ENCODE measurements around the gene FCAMR. TPM values are rescaled to one million over a fixed set of nuclear protein-coding genes. Genes with fewer than 3 reads are reported as not detected.

The FCAMR gene
- total and polyA plus RNA-seq, 2 experiments from 2014 or later = not detected

DNA sequence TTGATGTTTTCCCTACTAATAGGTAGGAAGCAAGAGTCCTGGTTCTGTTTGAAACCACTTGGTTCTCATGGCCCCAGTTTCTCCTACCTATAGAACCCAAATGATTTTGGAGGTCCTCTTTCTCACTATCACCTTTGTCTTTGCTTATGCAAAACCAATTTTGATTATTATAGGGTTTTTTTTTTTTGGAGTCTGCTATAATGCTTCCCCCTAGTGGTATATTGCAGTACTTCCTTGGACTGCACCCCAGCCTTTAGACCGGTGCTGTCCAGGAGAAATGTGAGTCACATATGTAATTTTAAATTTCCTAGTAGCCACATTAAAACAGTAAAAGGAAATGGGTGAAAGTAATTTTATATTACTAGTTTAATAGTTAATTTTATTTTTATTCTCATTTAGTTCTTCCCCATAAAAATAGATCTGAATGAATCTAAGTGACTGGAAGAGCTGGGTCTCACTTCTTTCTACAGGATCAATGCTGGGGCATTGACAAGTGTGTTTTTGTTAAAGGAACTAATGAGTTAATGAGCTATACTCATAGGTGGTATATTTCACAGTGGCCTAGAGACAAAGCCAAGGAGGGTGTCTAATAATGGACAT lies 59.1 kb downstream of the FCAMR start:
- no peak for TF ChIP-seq EZH2 (IDR thresholded peaks at IDR 0.05; ENCODE audit: insufficient read depth, poor library complexity, severe bottlenecking)
- TF ChIP-seq EZH2phosphoT487 (IDR thresholded peaks at IDR 0.05; ENCODE audit: insufficient read depth, low read depth) = no peak
- no peak overlapping the region for H3K4me3 ChIP-seq
- 0 to 3% methylated on average over 1 of the region's 1 CpG for WGBS, 2 experiments (ENCODE audit: low coverage in 1 of 2, low lambda C conversion rate in 2 of 2, missing lambda C conversion rate in 2 of 2)
- H3K27ac ChIP-seq = no peak overlapping the region
- in situ Hi-C loops (cut with MboI) = loop anchor here (5.0 kb wide), 1 partner anchor 174 kb away; no protein-coding TSS in a partner anchor
- no peaks in the 10 kb centered on the region; the same call in 1 of the 2 replicates for H3K4me1 ChIP-seq (ENCODE audit: insufficient read depth)
- H2AFZ ChIP-seq = no peak overlapping the region
- H3K9me2 ChIP-seq (ENCODE audit: insufficient read depth) = no peaks in the 10 kb centered on the region
- peak; percentile 81 for DNase-seq
- H3K4me2 ChIP-seq (ENCODE audit: unreplicated experiment) = no peak overlapping the region
- H3F3A ChIP-seq (ENCODE audit: insufficient read depth) = peaks cover 12% of the 10 kb centered on the region; the same call in 1 of the 2 replicates
- no peaks in the 10 kb centered on the region for H4K20me1 ChIP-seq (ENCODE audit: insufficient read depth)
- no peaks in the 10 kb centered on the region for H3K36me3 ChIP-seq (ENCODE audit: low read depth)
- H3K9me3 ChIP-seq (ENCODE audit: low read depth) = no peaks in the 10 kb centered on the region
- H3K9ac ChIP-seq = no peak overlapping the region
- H3K79me2 ChIP-seq (ENCODE audit: insufficient read depth) = no peaks in the 10 kb centered on the region
- peaks cover 7% of the 10 kb centered on the region; the same call in 1 of the 2 replicates for H3K27me3 ChIP-seq (replicated peaks; ENCODE audit: insufficient read depth)

- no peaks in the 10 kb centered on the region for H3K9me2 ChIP-seq (ENCODE audit: insufficient read depth)
- H3K4me1 ChIP-seq (ENCODE audit: insufficient read depth) = peaks cover 8% of the 10 kb centered on the region
- H3K79me2 ChIP-seq (ENCODE audit: insufficient read depth) = no peaks in the 10 kb centered on the region
- 23 to 30% methylated on average over 13 to 14 of the region's 14 CpGs for WGBS, 2 experiments (ENCODE audit: low coverage in 1 of 2, low lambda C conversion rate in 2 of 2, missing lambda C conversion rate in 2 of 2)
- 0 out of 2 replicates have a peak, but pooled peaks cover 7% of the 10 kb centered on the region for H3K27me3 ChIP-seq (replicated peaks; ENCODE audit: insufficient read depth)
- DNase-seq = no peak
- peaks cover 22% of the 10 kb centered on the region for H3F3A ChIP-seq (ENCODE audit: insufficient read depth)
- H3K9ac ChIP-seq = peak overlapping the region; percentile 55
- H3K27ac ChIP-seq = no peak overlapping the region
- H3K4me2 ChIP-seq (ENCODE audit: unreplicated experiment) = peak overlapping the region; percentile 73
- in situ Hi-C loops (cut with MboI) = loop anchor here (5.0 kb wide), 1 partner anchor 173 kb away; no protein-coding TSS in a partner anchor
- peak overlapping the region; percentile 76 for H2AFZ ChIP-seq
- no peaks in the 10 kb centered on the region for H3K9me3 ChIP-seq (ENCODE audit: low read depth)
- no peaks in the 10 kb centered on the region for H4K20me1 ChIP-seq (ENCODE audit: insufficient read depth)
- peak overlapping the region; percentile 69 for H3K4me3 ChIP-seq
- TF ChIP-seq EZH2 (IDR thresholded peaks at IDR 0.05; ENCODE audit: insufficient read depth, poor library complexity, severe bottlenecking) = no peak
- no peak for TF ChIP-seq EZH2phosphoT487 (IDR thresholded peaks at IDR 0.05; ENCODE audit: insufficient read depth, low read depth)
- no peaks in the 10 kb centered on the region for H3K36me3 ChIP-seq (ENCODE audit: low read depth)
Observed at GRCh38 chr1:206909883-206910318, 60.4 kb downstream of the FCAMR start.

GRCh38 chr1:206909161-206909882 lies 60.9 kb downstream of the FCAMR start:
- peak overlapping the region; percentile 55 for H3K9ac ChIP-seq
- WGBS, 2 experiments (ENCODE audit: low coverage in 1 of 2, low lambda C conversion rate in 2 of 2, missing lambda C conversion rate in 2 of 2) = 4 to 5% methylated on average over 22 to 55 of the region's 69 CpGs
- H3K9me3 ChIP-seq (ENCODE audit: low read depth) = no peaks in the 10 kb centered on the region
- no peaks in the 10 kb centered on the region for H3K79me2 ChIP-seq (ENCODE audit: insufficient read depth)
- peak overlapping the region; percentile 73 for H3K4me2 ChIP-seq (ENCODE audit: unreplicated experiment)
- peak overlapping the region; percentile 76 for H2AFZ ChIP-seq
- H3K9me2 ChIP-seq (ENCODE audit: insufficient read depth) = no peaks in the 10 kb centered on the region
- no peak for TF ChIP-seq EZH2 (IDR thresholded peaks at IDR 0.05; ENCODE audit: insufficient read depth, poor library complexity, severe bottlenecking)
- TF ChIP-seq EZH2phosphoT487 (IDR thresholded peaks at IDR 0.05; ENCODE audit: insufficient read depth, low read depth) = no peak
- H3K27ac ChIP-seq = no peak overlapping the region
- no peaks in the 10 kb centered on the region for H4K20me1 ChIP-seq (ENCODE audit: insufficient read depth)
- H3K27me3 ChIP-seq (replicated peaks; ENCODE audit: insufficient read depth) = 0 out of 2 replicates have a peak, but pooled peaks cover 7% of the 10 kb centered on the region
- H3K4me3 ChIP-seq = peak overlapping the region; percentile 69
- in situ Hi-C loops (cut with MboI) = no loop called here
- DNase-seq = peak; percentile 53
- peaks cover 28% of the 10 kb centered on the region for H3F3A ChIP-seq (ENCODE audit: insufficient read depth)
- no peaks in the 10 kb centered on the region for H3K36me3 ChIP-seq (ENCODE audit: low read depth)
- H3K4me1 ChIP-seq (ENCODE audit: insufficient read depth) = peaks cover 12% of the 10 kb centered on the region

- 92 to 96% methylated on average over 10 of the region's 10 CpGs for WGBS, 2 experiments (ENCODE audit: low coverage in 1 of 2, low lambda C conversion rate in 2 of 2, missing lambda C conversion rate in 2 of 2)
- H3K27ac ChIP-seq = no peak overlapping the region
- TF ChIP-seq EZH2 (IDR thresholded peaks at IDR 0.05; ENCODE audit: insufficient read depth, poor library complexity, severe bottlenecking) (no peak), EZH2phosphoT487 (IDR thresholded peaks at IDR 0.05; ENCODE audit: insufficient read depth, low read depth) (no peak)
- peaks cover 23% of the 10 kb centered on the region for H3K4me1 ChIP-seq (ENCODE audit: insufficient read depth)
- H3K9ac ChIP-seq = no peak overlapping the region
- H3K79me2 ChIP-seq (ENCODE audit: insufficient read depth) = no peaks in the 10 kb centered on the region
- H3K9me3 ChIP-seq (ENCODE audit: low read depth) = no peaks in the 10 kb centered on the region
- H3K4me3 ChIP-seq = no peak overlapping the region
- no peaks in the 10 kb centered on the region for H3K36me3 ChIP-seq (ENCODE audit: low read depth)
- H2AFZ ChIP-seq = no peak overlapping the region
- H3K4me2 ChIP-seq (ENCODE audit: unreplicated experiment) = no peak overlapping the region
- no peak for DNase-seq
- in situ Hi-C loops (cut with MboI) = no loop called here
- H3K27me3 ChIP-seq (replicated peaks; ENCODE audit: insufficient read depth) = no peaks in the 10 kb centered on the region
- H3K9me2 ChIP-seq (ENCODE audit: insufficient read depth) = no peaks in the 10 kb centered on the region
- H4K20me1 ChIP-seq (ENCODE audit: insufficient read depth) = no peaks in the 10 kb centered on the region
- H3F3A ChIP-seq (ENCODE audit: insufficient read depth) = peaks cover 30% of the 10 kb centered on the region
Observed at GRCh38 chr1:206908038-206908437, 62.2 kb downstream of the FCAMR start.

Other genes with a start within 250 kb of the FCAMR start
- not detected in 2 replicates for gene IL19, start 199.7 kb downstream of the FCAMR start, total RNA-seq (2014; rRNA removed; shearing (Covaris generic))
- gene IL19, start 199.7 kb downstream of the FCAMR start, polyA plus RNA-seq (2016; fragmentation: Nextera tagmentation; extraction: Ambion mirVana) = not detected in 2 replicates
- not detected in 2 replicates for gene IL10, start 198.0 kb downstream of the FCAMR start, total RNA-seq (2014; rRNA removed; shearing (Covaris generic))
- not detected in 2 replicates for gene IL10, start 198.0 kb downstream of the FCAMR start, polyA plus RNA-seq (2016; fragmentation: Nextera tagmentation; extraction: Ambion mirVana)
- 0.25 TPM in 1 of 2 replicates, not detected in the other for gene IL20, start 104.8 kb downstream of the FCAMR start, total RNA-seq (2014; rRNA removed; shearing (Covaris generic))
- not detected in 2 replicates for gene IL20, start 104.8 kb downstream of the FCAMR start, polyA plus RNA-seq (2016; fragmentation: Nextera tagmentation; extraction: Ambion mirVana)
- 2.4 TPM in 1 of 2 replicates, not detected in the other for gene IL24, start 73.0 kb downstream of the FCAMR start, total RNA-seq (2014; rRNA removed; shearing (Covaris generic))
- 0.49 and 0.52 TPM in 2 replicates for gene IL24, start 73.0 kb downstream of the FCAMR start, polyA plus RNA-seq (2016; fragmentation: Nextera tagmentation; extraction: Ambion mirVana)
- 1.2 TPM in 1 of 2 replicates, not detected in the other for gene FCMR, start 48.5 kb downstream of the FCAMR start, total RNA-seq (2014; rRNA removed; shearing (Covaris generic))
- gene FCMR, start 48.5 kb downstream of the FCAMR start, polyA plus RNA-seq (2016; fragmentation: Nextera tagmentation; extraction: Ambion mirVana) = 0.94 and 2.3 TPM in 2 replicates
- not detected in 2 replicates for gene PIGR, start 24.0 kb downstream of the FCAMR start, total RNA-seq (2014; rRNA removed; shearing (Covaris generic))
- gene PIGR, start 24.0 kb downstream of the FCAMR start, polyA plus RNA-seq (2016; fragmentation: Nextera tagmentation; extraction: Ambion mirVana) = not detected in 2 replicates
- not detected in 2 replicates for gene C1orf116, start 62.3 kb upstream of the FCAMR start, total RNA-seq (2014; rRNA removed; shearing (Covaris generic))
- not detected in 2 replicates for gene C1orf116, start 62.3 kb upstream of the FCAMR start, polyA plus RNA-seq (2016; fragmentation: Nextera tagmentation; extraction: Ambion mirVana)
- gene YOD1, start 80.7 kb upstream of the FCAMR start, total RNA-seq (2014; rRNA removed; shearing (Covaris generic)) = 6.7 and 7.8 TPM in 2 replicates
- 2.4 TPM in 2 replicates for gene YOD1, start 80.7 kb upstream of the FCAMR start, polyA plus RNA-seq (2016; fragmentation: Nextera tagmentation; extraction: Ambion mirVana)
- 3.7 and 4.2 TPM in 2 replicates for gene PFKFB2, start 82.8 kb upstream of the FCAMR start, total RNA-seq (2014; rRNA removed; shearing (Covaris generic))
- gene PFKFB2, start 82.8 kb upstream of the FCAMR start, polyA plus RNA-seq (2016; fragmentation: Nextera tagmentation; extraction: Ambion mirVana) = 1.2 and 1.6 TPM in 2 replicates
- not detected in 2 replicates for gene C4BPB, start 118.4 kb upstream of the FCAMR start, total RNA-seq (2014; rRNA removed; shearing (Covaris generic))
- not detected in 2 replicates for gene C4BPB, start 118.4 kb upstream of the FCAMR start, polyA plus RNA-seq (2016; fragmentation: Nextera tagmentation; extraction: Ambion mirVana)
- not detected in 2 replicates for gene C4BPA, start 133.8 kb upstream of the FCAMR start, total RNA-seq (2014; rRNA removed; shearing (Covaris generic))
- gene C4BPA, start 133.8 kb upstream of the FCAMR start, polyA plus RNA-seq (2016; fragmentation: Nextera tagmentation; extraction: Ambion mirVana) = not detected in 2 replicates

All from GM23248 (cell line).